K562 (cell line): ENCODE results near the gene EMC1.

ENCODE experiments used
- CHD2 ChIP-seq: IDR thresholded peaks from 2 replicates; pipeline ENCODE4 v1.6.1; 2011; ENCODE audit warnings: low read depth, low read length
- CTCF ChIP-seq, 3 experiments: IDR thresholded peaks in 2 of 3; conservative IDR thresholded peaks in 1 of 3; 2 replicates each; pipeline ENCODE4 v1.5.1; 2011 to 2012; ENCODE audit warnings: low read length in 3 of 3, mild to moderate bottlenecking in 3 of 3, control low read depth in 2 of 3, improper control_type of control experiment in 1 of 3, inconsistent platforms in 1 of 3, low read depth in 1 of 3, mixed read lengths in 1 of 3, moderate library complexity in 1 of 3; ENCODE audit not compliant: insufficient read depth in 2 of 3
- HDAC2 ChIP-seq: fragments of 450-650 bp; IDR thresholded peaks from 2 replicates; pipeline ENCODE4 v1.6.1; 2016; ENCODE audit warnings: mild to moderate bottlenecking
- IRF2 ChIP-seq: sonication (generic); formaldehyde crosslinking; IDR thresholded peaks from 2 replicates; pipeline ENCODE4 v1.8.1; 2022; ENCODE audit warnings: mild to moderate bottlenecking, missing genetic modification reagents
- NFIC ChIP-seq: fragments of 450-650 bp; IDR thresholded peaks from 2 replicates; pipeline ENCODE4 v1.6.1; 2017; ENCODE audit warnings: mild to moderate bottlenecking, inconsistent platforms
- POLR3G ChIP-seq: IDR thresholded peaks from 2 replicates; pipeline ENCODE4 v1.6.1; 2011; ENCODE audit not compliant: insufficient read length, insufficient replicate concordance; ENCODE audit errors: extremely low read depth
- PRMT5 ChIP-seq: sonication (generic); formaldehyde crosslinking; IDR thresholded peaks from 2 replicates; pipeline ENCODE4 v1.5.0; 2020; ENCODE audit warnings: missing genetic modification reagents
- SETDB1 ChIP-seq: IDR thresholded peaks from one replicate; pipeline ENCODE4 v1.6.1; 2012; ENCODE audit warnings: low read length, control low read depth, inconsistent platforms
- ZBTB43 ChIP-seq: sonication (generic); formaldehyde crosslinking; IDR thresholded peaks from 2 replicates; pipeline ENCODE4 v1.8.0; 2023; ENCODE audit warnings: mild to moderate bottlenecking, missing genetic modification reagents
- ZFX ChIP-seq: sonication (generic); formaldehyde crosslinking; IDR thresholded peaks from 2 replicates; pipeline ENCODE4 v1.8.0; 2022; ENCODE audit warnings: mild to moderate bottlenecking, missing genetic modification reagents, moderate library complexity
- ZNF217 ChIP-seq: sonication (generic); formaldehyde crosslinking; IDR thresholded peaks from 2 replicates; pipeline ENCODE4 v1.8.0; 2022; ENCODE audit warnings: mild to moderate bottlenecking, missing genetic modification reagents
- ZNF764 ChIP-seq: fragments of 250-450 bp; sonication (Bioruptor Pico); IDR thresholded peaks from 2 replicates; pipeline ENCODE4 v1.4.0; 2020; ENCODE audit warnings: low read depth, mild to moderate bottlenecking, moderate library complexity

- TF ChIP-seq NFIC (no peak), ZBTB43 (CRISPR knock-in tag) (no peak), CTCF (IDR thresholded peaks at IDR 0.05 in 2 of 3, conservative IDR thresholded peaks at IDR 0.05 in 1 of 3; ENCODE audit: insufficient read depth in 2 of 3, low read depth in 1 of 3, low read length in 3 of 3) (peak in 2 of 3 experiments; percentile 35 to 38; a peak in 1 of 6 replicates), CHD2 (no peak), ZNF764 (CRISPR knock-in tag) (no peak), IRF2 (CRISPR knock-in tag) (no peak), SETDB1 (no peak), POLR3G (no peak), PRMT5 (CRISPR knock-in tag) (no peak), ZNF217 (CRISPR knock-in tag) (no peak), HDAC2 (no peak), ZFX (no peak)
Observed at GRCh38 chr1:19232524-19232846, 18.8 kb downstream of the EMC1 start.
